ENCODE data around the gene ADARB2.
"Not testable (repeated sequence)": the region's sequence is repeated elsewhere in the genome, so short reads cannot be mapped to it uniquely, and the experiment has no call there.

The ADARB2 gene

DNA sequence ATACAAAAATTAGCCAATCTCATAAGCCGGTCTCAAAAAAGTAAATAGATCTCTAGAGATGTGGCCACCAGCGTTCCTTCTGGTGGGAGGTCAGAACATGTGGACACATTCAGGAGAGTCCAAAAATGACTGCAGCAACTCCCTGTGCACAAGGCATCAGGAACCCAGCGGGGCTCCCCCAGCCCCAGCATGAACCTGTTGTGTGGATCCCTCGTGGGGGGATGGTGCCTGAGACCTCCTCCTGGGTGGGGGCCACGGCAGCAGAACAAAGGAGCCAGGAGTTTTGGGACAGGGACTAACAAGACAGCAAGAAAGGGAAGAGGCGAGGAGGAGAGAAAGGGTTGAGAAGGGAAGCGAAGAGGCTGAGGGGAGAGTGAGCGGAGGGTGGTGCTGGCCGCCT lies 559.4 kb downstream of the ADARB2 start:
- no peak for DNase-seq

- no peak for DNase-seq
These were observed 561.3 kb downstream of the ADARB2 start for GRCh38 chr10:1175956-1176565.

GRCh38 chr10:1174022-1174421 lies 563.3 kb downstream of the ADARB2 start:
- no peak for DNase-seq

- DNase-seq = no peak
These were observed 564.2 kb downstream of the ADARB2 start for GRCh38 chr10:1173091-1173490.

DNA sequence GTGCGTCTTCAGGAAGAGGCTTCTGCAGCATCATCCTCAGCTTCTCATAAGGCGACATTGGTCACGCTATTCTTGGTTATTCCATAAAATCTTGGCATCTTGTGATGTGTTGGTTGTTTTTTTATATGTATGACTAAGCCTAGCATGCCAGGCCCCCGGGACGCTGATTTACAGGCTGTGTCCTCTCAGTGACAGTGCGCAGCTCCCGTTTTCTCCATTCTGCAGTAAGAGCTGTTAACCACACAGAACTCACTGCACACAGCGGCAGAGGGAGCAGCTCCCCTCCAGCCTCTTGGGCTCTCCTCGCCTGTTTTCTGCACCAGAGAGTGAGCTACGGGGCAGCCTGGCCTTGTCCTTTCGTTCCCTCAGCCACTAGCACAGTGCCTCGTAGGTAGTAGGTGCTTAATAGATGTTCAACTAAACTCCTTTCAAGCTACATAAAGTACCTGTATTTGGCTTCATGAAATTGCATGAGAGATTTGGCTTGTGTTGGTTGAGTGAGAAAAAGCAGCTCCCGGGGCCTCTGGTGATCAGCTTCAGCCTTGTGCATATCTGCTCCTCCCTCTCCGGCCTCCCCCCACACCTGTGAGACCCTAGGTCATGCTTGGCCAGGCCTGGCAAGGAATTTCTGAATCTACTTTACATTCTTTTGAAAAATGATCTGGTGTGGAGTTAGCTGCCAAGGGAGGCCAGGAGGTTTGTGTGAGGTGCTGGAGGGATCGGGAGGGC lies 564.9 kb downstream of the ADARB2 start:
- no peak for DNase-seq

GRCh38 chr10:1171586-1171985 lies 565.7 kb downstream of the ADARB2 start:
- no peak for DNase-seq

GRCh38 chr10:1171182-1171581 lies 566.1 kb downstream of the ADARB2 start:
- DNase-seq = no peak

- DNase-seq = no peak
These were observed 566.5 kb downstream of the ADARB2 start for GRCh38 chr10:1170867-1171180.

GRCh38 chr10:1169981-1170866 lies 567.1 kb downstream of the ADARB2 start:
- no peak for DNase-seq

- DNase-seq = no peak
These were observed 568.0 kb downstream of the ADARB2 start for GRCh38 chr10:1169186-1169885.

- DNase-seq = no peak
These were observed 568.6 kb downstream of the ADARB2 start for GRCh38 chr10:1168763-1169162.

- DNase-seq = no peak
These were observed 570.5 kb downstream of the ADARB2 start for GRCh38 chr10:1166828-1167275.

- no peak for DNase-seq
These were observed 571.1 kb downstream of the ADARB2 start for GRCh38 chr10:1166101-1166827.

- no peak for DNase-seq
These were observed 573.5 kb downstream of the ADARB2 start for GRCh38 chr10:1163831-1164230.

DNA sequence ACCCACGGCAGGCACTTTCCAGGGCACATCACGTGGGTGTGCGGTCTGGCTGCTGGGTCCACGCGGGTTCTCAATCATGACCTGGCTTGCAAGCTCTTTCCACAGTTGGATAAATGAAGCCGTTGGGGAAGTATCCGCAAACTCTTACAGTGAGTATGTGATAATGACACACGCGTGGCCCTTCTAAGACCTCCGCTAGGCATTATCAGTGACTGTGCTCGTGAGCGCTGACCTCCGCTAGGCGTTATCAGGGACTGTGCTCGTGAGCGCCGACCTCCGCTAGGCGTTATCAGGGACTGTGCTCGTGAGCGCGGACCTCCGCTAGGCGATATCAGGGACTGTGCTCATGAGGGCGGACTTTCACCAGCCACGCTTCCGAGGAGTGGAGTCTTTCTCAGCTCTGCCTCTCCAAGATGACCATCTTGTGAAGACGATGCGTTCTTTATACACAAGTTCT lies 574.1 kb downstream of the ADARB2 start:
- no peak for DNase-seq

DNA sequence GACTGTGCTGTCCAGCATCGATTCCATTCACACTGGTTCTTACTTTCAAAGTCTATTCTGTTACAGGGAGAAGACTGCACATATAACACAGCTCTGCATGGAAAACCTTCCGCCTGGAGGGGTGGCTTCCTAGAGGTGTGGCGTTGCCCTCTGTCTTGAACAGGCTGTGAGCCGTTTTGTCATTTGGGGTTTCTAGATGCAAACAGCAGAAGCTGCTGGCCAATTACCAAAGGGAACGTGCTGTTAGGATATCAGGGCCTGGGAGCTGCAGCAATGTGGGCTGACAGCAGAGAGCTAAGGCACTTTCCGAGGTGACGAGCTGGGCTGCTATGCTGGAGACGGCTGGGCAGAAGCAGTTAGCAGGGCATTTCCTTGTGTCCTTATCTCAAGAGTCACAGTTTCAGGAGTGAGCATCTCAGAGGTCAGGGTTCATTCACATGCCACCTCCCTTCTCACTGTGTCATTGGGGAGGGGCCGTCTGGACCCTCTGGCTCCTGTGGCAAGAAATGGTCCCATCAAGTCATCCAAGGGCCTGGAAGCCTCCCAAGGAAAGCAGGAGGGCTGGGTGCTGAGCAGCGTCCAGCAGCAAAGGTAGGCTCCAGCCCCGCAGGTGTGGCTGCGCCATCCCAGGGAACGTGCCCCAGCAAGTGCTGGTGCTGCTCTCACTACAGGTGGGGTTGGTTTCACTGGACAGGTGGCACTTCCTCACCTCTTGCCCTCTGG lies 574.7 kb downstream of the ADARB2 start:
- DNase-seq = no peak

DNA sequence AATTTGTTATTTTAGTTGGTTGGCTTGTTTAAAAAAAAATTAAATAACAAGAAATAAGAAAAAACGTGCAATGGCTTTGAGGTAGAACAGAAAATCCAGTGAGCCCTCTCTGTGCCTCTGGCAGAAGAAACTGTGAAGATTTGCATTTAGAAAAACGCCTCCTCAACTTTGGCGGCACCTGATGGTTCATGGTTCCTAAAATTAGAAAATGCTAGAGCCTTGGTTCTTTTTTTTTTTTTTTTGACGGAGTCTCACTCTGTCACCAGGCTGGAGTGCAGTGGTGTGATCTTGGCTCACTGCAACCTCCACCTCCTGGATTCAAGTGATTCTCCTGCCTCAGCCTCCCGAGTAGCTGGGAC lies 576.0 kb downstream of the ADARB2 start:
- DNase-seq = not testable (repeated sequence)

- no peak for DNase-seq
These were observed 576.6 kb downstream of the ADARB2 start for GRCh38 chr10:1160561-1161314.

DNA sequence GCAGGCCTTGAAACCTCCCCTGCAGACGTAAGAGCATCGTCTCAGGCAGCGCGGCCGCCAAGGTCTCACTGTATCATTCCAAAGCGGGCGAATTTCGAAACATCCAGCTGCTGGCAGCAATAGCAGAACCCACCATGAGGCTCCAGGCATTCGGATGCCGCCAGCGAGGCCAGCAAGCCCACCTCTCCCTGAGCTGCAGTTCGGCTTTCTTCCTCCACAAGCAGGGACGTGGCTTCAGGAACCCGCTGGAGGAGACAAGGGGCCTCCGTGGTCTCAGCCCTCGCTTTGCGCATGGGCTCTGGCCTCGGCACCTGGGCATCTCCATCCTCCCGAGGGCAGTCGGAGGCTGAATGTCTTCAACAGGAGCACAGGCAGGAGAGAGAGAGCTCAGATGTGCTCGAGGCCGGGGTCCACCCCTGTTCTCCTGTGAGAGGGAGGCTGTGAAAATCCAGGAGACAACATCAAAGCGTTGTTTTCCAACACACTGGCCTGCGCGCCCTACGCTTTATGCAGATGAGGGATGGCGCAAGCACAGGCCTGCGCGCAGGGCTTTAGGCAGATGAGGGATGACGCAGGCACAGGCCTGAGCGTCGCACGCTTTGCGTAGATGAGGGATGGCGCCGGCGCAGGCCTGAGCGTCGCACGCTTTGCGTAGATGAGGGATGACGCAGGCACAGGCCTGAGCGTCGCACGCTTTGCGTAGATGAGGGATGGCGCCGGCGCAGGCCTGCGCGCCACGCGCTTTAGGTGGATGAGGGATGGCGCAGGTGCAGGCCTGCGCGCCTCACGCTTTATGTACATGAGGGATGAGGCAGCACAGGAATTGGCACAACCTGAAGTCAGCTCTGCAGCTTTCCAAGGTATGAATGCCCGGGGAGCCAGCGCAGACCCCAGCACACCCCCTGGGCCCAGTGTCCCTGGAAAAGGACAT lies 577.9 kb downstream of the ADARB2 start:
- no peak for DNase-seq

GRCh38 chr10:1158536-1158935 lies 578.8 kb downstream of the ADARB2 start:
- not testable (repeated sequence) for DNase-seq
